Lower leg skin (tissue), 3 donors: ENCODE results near the gene SURF6.

ENCODE experiments used
- POLR2A ChIP-seq, 2 donors: fragments of 450-650 bp; IDR thresholded peaks; one replicate each; pipeline ENCODE4 v1.6.1; 2016 to 2017; ENCODE audit warnings: antibody characterized with exemption in 2 of 2, mild to moderate bottlenecking in 1 of 2, moderate library complexity in 1 of 2
- TF ChIP-seq, protein P1 (sequence below), 3 donors: fragments of 450-650 bp; IDR thresholded peaks; one replicate each; pipeline ENCODE4 v1.5.1; 2016; ENCODE audit warnings: antibody characterized with exemption in 3 of 3, mild to moderate bottlenecking in 3 of 3, moderate library complexity in 2 of 3

DNA sequence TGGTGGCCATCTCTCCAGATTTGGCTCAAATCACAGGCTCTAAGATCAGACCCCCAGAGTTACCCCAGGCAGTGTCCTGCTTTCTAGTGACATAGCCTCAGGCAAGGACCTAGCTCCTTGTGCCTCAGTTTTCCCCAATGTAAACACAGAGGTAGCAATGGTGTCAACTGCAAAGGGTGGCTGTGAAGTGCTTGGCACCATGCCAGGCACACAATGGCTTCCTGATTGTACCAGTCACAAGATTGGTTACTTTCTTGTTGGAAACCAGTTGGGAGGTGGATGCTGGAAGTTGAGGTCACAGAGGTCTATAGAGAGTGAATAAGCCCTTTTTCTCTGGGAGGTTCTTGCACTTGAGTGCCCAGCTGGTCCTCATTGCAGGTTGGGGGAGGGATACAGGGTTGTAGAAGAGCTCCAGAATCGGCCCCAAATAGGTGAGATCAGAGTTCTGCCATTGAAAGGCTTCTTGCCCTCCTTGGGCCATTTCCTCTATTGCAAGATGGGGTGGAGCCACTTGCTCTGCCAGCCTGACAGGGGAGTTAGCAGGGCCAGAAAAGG is 42.5 kb upstream of the SURF6 start:
- no peak for TF ChIP-seq POLR2A (IDR thresholded peaks at IDR 0.05)
- TF ChIP-seq, protein P1, sequence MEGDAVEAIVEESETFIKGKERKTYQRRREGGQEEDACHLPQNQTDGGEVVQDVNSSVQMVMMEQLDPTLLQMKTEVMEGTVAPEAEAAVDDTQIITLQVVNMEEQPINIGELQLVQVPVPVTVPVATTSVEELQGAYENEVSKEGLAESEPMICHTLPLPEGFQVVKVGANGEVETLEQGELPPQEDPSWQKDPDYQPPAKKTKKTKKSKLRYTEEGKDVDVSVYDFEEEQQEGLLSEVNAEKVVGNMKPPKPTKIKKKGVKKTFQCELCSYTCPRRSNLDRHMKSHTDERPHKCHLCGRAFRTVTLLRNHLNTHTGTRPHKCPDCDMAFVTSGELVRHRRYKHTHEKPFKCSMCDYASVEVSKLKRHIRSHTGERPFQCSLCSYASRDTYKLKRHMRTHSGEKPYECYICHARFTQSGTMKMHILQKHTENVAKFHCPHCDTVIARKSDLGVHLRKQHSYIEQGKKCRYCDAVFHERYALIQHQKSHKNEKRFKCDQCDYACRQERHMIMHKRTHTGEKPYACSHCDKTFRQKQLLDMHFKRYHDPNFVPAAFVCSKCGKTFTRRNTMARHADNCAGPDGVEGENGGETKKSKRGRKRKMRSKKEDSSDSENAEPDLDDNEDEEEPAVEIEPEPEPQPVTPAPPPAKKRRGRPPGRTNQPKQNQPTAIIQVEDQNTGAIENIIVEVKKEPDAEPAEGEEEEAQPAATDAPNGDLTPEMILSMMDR (IDR thresholded peaks at IDR 0.05): no peak
